NCI-H2196 (cell line): ENCODE results near the gene TOX3.

Experiments
- DNase-seq: peaks from one replicate; lab custom pipeline; 2025; ENCODE audit not compliant: unreplicated experiment; lab: John Stamatoyannopoulos, UW

TOX3 gene

DNA sequence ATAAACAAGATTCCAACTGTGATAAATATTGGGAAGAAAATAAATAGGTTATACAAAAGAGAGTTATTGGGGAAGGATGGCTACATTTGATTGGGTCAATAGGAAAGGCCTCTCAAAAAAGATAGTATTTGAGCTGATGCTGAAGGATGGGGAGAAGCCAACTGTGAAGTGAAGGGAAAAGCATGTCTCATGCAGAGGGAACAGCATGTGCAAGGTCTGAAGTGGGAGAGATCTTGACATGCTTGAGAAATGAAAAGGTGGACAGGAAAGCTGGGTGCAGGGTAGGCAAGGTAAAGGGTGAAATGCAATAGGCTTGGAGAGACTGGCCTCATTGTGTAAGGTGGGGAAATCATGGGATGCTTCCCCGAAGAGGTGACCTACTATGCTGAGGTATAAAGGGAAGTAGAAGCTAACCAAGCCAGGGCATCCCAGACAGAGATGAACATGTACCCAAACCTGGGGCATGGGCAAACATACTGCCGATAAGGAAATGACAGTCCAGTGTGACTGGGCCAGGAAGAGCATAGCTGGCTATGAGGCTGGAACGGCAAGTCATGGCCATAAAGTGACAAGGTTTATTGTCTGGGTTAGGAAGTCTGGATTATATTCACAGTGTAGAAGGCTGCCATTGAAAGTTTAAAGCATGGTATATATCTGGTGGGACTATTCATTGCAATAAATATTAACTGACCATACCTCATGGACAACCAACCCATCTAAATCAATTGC, 91.2 kb downstream of the TOX3 start:
- no peak for DNase-seq

DNA sequence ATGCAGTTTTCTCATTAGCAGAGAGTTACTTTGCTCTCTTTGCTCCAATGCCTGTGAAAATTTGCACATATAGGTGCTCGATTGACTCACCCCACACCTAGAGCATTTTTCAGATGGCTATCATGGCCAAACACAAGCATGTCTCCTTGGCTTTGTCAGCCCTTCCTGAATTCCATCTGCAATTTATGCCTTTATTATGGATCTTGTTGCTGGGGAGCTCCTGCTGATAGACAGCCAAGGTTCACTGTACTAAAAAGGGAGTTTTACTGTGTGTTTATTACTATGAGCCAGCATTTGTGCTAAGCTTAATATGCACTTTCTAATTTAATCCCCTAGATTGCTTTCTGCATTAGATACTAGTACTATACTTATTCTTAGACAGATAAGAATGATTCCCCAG, 93.3 kb downstream of the TOX3 start:
- no peak for DNase-seq

DNA sequence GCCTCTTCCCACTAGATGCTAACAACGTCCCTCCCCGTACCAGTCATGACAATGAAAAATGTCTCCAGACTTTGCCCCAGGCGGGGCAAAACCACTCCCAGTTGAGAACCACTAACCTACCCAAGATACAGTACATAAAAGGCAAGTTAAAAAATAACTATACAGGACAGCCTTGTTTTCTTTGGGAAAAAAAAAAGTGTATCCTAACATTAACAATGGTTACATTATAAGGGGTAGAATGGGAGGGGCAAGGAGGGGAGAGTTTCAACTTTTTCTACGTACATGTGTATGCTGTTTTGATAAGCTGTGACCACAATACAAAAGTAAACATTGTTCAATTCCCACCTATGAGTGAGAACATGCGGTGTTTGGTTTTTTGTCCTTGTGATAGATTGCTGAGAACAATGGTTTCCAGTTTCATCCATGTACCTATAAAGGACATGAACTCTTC, 94.9 kb downstream of the TOX3 start:
- no peak for DNase-seq

DNA sequence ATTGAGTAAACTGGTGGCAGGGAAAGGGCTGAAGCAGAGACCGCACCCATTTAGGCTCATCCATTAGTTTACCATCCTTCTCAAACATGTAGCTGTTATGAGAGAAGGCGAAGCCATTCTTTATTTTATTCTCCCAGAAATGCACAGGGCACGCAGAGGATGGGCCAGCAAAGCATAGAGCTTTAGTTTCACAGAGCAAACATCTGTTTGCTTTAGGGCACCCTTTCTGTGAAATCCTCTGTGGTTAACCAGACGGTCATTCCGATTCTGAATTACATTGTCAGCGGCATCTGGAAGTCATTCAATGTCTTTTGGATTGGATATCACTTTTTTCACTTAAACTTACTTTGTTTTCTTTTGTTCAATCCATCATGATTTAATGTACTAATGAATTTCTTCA, 96.0 kb downstream of the TOX3 start:
- no peak for DNase-seq

DNA sequence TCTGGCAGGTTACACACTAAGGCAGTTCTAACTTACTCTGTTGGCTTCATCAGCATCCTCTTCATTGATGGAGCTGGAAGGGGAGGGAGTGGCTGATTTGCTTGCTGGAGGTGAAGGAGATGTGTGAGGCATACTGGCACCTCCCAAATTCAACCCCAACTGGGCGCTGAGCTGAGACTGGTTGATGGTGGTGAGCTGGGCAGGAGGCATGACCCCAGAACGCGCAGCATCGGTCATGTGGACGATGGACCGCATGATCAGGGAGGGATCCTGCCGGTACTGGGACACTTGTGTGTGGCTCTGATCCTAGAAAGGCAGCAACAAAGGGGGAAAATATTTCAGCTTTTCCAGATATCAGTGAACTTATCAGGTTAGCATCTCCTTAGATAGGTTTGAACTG, 96.7 kb downstream of the TOX3 start:
- DNase-seq = no peak

DNA sequence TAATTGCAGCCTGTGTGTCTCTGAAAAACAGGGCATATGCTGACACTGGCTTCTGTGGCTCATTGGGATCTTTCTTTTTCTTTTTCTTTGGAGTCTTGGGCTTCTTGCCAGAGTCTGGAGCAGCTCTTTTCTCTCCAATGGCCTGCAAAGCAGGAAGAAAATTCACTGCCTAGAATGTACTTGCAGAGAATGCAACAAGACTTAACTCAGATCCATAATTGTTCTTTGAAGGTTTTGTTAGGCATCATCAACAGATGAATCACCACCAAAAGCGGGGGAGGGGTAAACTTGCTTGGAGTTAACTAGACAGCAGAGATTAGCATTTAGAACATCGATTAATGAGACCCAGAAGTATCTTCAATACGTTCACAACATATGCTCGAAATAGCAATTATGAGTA, 100.9 kb downstream of the TOX3 start:
- no peak for DNase-seq

DNA sequence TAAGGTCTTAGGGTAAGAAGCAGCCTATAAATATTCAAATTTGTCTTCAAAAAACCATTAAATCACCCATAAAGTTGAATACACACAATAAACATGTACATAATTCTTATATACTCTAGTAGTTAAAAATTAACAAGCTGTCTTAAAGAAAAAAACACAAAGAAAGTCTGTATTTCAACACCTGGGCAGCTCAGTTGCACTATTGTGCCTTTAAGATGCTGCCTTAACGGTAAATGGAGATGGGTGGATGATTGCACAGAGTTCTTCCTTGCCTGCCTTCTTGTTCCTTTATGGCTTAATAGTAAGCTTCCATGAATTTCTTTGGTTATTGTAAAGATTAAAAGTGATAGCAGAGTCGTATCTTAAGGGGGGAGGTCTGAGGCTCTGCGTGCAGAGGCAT, 105.1 kb downstream of the TOX3 start:
- no peak for DNase-seq

DNA sequence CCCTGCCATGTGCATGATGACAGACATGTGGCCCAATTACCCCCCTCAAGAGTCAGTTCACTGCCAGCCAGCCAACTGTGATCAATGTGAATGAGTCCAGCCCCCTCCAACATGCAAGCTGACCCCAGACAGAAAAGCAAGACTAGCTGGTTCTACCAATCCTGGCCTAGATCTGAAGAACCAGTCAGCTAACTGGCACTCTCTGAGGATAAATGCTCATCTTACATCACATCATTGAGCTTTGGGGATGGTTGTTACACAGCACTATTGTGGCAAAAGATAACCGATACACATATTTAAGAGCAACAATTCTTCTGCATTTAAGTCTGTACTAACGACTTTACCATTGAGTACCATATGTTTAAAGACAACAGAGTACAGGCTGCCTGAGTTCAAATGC, 106.7 kb downstream of the TOX3 start:
- no peak for DNase-seq

DNA sequence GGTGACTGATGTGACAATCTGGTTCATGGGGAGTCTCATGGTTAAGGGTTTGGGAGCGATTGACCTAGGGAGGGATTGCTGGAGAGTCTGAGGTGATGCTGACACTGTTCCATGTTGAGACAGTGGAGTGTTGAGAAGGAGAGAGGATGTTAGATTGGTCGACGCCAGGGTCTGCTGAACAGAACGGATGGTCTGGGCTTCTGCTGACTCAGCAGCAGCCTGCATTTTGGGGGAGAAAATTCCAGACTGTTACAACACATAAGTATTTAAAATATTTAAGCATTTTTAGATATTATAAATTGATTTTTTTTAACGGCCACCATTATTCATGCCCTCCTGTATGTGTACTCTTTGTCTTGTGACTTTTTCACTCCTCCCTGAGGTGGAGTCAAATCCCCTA, 107.2 kb downstream of the TOX3 start:
- no peak for DNase-seq

DNA sequence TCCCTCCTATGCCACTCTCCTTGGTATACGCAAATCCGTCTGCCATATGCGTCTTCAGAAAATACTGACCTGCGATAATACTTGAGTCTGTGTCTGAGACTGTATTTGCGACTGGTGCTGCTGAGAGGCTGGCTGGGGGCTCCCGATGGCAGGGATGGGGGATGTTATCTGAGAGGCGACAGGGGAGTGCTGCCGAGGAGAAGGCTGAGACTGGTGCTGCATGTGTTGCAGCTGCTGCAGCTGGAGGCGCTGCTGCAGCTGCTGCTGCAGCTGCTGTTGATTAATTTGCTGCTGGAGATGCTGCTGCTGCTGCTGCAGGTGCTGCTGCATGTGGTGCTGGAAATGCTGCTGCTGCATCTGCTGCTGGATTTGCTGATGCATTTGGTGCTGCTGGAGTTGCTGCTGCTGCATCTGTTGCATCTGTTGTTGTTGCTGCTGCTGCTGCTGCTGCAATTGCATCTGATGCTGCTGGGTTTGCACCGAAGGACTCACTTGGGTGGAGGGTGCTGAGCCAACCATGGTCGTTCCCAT, 107.7 kb downstream of the TOX3 start:
- no peak for DNase-seq

DNA sequence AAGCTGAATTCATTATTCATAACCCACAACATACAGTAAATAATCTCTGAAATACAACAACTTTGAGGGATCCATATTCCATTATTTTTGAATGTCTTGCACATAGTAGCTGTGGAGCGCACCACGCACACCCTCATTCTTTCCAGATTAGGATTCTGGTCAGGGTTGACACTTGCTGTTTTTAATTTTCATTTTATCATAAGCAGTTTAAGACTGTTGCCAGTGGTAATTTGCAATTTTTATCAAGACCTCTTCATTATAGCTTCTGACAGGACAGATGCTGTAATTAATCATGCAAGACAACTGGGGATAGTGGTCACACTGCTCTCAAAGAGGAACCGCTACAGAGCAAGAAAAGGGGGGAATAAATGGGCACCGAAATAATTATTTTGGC, 109.7 kb downstream of the TOX3 start:
- no peak for DNase-seq

DNA sequence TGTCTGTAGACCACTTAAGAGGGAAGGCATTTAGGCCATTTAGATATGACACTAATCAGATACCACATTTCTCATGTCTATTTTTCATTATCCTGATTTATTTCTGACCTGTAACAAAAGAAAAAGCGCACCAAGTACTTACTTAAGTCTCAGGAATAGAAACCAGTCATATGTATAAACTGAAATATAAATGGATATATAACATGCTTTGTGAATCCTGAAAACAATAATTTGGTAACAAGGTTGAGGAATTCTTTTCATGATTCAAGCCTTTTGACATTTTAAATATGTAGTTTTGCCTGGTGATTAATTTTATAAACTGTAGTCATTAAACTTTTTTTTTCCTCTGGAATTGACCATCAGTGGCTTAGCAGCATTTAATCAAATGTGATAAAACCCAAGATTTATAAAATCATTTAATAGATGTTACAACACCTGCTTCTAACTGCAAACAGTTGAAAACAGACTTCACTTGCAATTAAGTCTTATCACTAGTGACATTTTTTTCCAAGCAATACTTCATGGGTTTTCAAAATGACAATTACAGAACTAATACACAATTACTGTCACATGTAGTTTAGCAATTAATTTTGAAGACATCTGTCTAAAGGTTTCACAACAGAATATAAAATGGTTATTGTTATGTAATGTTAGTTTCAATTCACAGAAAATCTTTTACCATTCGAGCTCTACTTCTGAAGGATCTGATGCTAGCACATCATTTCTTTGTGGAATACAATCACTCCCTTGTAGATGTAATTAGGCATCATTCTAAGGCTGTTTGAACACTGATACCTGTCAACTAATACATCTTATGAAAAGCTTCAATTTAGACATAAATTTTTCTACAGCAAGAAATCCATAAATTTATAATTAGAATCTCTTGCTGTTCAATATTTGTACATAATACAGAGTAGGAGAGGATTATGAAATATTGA, 110.3 kb downstream of the TOX3 start:
- no peak for DNase-seq

DNA sequence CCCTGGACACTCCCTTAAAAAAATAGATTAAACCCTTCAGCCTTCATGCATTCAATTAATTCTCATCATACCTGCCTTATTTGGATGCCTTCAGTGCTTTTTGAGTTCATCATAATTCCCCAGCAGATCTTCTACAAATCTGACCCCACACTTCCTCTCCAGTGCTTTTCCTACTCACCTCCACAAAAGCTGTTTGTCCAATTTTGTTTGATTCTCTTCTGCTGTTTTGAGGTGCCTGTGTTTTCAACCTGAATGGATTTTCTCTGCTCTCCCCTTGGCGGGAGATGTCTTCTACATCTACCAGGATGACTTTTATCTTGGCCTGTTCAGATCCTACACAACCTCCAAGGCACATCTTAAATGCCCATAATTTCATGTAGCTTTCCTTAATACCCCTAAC, 112.7 kb downstream of the TOX3 start:
- DNase-seq = no peak

DNA sequence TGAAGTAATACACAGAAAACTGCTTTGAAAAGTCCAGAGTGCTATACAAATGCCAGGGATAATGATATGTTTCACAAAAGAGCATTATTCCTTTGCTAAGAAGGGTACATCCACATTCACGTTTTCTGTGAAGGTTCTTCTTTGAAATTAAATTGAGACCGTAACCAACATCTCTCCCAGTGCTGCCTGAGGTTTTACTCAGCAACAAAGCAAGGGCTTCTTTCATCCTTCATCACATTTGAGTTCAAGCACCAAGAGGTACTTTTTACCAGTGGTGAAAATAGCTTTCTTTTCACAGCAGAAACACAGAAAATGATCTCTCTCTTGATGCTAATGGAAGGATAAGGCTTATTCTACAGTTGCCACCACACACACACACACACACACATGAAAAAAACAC, 113.3 kb downstream of the TOX3 start:
- no peak for DNase-seq

DNA sequence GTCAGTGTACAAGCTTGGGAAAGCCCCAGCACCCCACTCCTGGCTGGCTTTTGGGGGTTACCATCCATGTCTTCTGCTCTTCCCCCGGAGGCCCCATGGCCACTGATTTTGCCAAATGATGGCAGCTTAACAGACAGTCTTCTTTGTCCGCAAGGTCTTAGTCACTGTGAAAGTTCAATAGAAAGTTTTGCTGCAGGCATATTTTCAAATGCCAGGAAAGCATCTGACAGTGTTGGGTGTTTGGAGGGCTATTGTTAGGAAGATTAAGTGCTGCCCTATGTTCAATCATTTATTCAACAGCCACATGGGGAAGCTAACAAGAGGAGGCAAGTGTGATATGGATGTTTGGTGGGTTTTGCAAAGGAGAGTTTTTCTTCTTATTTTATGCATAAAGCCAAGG, 122.4 kb downstream of the TOX3 start:
- no peak for DNase-seq

DNA sequence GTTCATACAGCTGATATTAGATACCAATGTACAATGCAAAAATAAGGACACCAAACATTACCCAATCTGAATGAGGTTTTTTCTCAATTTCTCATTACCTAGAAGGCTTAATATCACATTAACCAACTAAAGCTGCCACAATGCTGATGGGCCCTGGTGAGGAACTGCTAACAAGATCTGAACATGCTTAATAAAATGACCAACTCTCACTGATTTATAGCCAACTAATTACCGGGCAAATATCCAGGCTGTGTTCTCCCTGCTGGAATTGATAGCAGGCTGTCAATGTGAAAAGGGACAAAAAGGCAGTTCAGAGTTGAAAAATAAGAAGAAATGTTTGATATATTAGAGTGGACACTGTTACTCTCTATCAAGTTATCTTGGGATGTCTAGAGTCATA, 124.6 kb downstream of the TOX3 start:
- no peak for DNase-seq

DNA sequence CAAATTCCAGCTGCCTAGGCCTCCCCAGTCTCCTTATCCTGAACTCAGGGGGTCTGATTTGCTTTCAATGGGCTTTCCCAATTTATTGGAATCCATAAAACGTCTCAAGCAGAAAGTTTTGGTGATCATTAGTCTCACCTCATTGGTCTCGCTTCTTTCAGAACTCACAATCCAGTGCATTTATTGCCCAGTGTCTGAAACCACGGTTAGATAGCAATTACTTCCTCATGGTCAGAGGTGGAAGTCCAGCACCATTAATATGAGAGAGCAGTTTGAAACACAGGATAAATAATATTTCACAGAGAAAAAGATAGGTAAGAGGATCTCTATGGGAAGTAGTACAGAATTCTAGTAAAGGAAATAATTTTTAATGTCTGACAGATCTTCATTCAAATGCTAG, 128.7 kb downstream of the TOX3 start:
- no peak for DNase-seq

DNA sequence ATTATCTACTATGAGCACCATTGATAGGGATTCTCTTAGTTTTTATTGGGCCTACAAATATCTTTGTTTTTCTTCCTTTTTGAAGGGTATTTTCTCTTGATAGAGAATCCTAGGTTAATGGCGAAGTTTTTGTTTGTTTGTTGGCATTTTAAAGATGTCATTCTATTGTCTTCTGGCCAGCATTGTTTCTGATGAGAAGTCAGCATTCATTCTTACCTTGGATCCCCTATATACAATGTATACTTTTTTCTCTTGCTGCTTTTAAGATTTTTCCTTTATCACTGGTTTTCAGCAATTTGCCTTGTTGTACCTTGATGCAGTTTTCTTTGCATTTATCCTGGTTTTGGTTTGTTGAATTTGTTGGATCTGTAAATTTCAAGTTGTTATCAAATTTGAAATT, 130.1 kb downstream of the TOX3 start:
- DNase-seq = no peak

DNA sequence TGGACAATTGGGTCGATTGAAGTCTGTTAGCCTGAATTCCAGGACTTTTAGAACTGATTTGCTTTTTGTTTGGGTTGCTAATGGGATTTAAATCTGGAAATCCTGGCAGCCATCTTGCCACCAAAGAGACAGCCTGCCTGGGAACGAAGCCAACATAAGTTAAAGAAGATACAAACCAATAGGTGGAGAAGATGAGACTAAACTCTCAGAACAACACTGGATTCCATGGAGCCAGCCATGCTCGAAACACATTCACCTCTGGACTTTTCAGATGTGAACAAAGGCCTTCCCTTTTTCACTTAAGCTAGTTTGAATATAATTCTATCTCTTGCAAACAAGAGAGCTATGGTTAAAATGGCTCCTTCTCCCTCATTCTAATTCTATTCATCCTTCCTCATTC, 135.9 kb downstream of the TOX3 start:
- DNase-seq = no peak

DNA sequence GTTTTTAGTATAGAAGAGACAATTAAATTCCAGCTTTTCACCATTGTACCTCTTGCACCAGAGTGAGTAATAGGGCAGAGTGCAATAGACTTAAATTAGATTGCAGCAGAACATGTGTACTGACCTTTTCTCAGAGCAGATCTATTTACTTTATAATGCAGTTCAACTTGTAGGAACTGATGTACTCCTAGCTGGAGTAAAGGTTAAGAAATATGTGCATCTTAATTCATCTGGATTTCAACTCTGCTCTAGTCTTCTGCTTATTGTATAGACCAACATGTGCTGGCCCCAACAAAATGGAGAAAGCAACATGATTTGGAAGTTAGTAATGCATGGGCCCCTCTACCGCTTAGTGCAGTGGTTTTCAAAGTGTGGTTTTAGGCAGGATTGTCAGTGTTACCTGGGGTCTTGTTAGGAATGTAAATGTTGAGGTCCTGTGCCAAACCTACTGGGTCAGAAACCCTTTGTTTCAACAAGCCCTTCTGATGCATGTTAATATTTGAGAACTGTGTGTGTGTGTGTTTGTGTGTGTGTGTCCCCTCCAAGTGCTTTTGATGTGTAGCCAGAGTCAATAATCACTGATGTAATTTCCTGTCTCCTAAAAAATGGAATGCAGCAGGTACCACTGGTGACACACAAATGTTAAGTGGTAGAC, 138.6 kb downstream of the TOX3 start:
- peak; percentile 2 for DNase-seq

DNA sequence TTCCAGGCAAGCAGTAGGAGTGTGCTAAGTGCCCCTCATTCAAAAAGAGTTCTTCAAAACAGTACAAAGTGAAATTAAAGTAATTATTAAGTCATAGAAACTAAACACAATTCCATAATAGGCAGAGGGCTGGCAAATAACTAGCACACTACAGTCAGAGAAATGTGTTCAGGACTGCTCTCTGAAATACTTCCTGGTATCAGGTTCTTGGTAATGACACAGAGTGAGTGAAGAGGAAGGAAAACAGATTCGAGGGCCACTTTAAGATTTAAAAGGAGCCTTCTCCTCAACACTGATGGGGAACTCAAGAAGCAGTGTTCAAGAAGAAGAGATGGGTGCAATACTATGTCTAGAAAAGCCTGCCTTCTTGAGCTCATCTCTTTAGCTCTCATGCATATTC, 139.2 kb downstream of the TOX3 start:
- no peak for DNase-seq

DNA sequence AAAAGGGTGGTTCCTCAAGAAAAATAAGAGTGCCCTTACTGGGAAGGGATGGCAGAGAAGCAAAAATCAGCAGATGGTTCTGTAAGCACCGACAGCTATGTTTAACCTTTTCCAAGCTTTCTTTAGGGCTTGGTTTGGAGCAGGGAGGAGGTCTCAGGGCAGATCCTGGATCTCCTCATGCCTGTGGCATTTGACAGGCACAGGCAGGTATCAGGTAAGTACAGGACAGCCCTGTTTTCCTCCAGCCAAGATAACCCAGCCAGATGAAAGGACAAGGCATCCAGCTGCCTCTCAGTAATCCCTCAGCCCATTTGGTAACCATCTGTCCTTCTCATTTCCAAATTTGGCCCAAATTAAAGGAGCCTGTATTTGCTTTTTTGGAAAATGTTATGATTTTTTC, 141.5 kb downstream of the TOX3 start:
- no peak for DNase-seq
